Esophagus muscularis mucosa (tissue), 4 donors: ENCODE data around the gene KCNV2. TPM values are rescaled to one million over a fixed set of nuclear protein-coding genes. Genes with fewer than 3 reads are reported as not detected.
A peak's percentile ranks its signal among the peaks of the same experiment; 100 is the strongest.

Source experiments
- DNase-seq: peaks from one replicate; pipeline ENCODE4 v3.0.0-alpha.2; 2017; ENCODE audit errors: extremely low spot score
- H3K27ac ChIP-seq, 4 donors: fragments of 200-600 bp; sonication (generic); replicated peaks in 1 of 4; 1 replicate in 3 of 4; 2 replicates in 1 of 4; pipeline ENCODE4 v1.5.1; 2016 to 2019; ENCODE audit warnings: mild to moderate bottlenecking in 1 of 4
- H3K27me3 ChIP-seq, 4 donors: fragments of 200-600 bp; sonication (generic); one replicate each; pipeline versions ENCODE4 v1.5.1 to v1.6.0; 2016 to 2019
- H3K36me3 ChIP-seq, 4 donors: fragments of 200-600 bp; sonication (generic); one replicate each; pipeline ENCODE4 v1.5.1; 2016 to 2019
- H3K4me1 ChIP-seq, 4 donors: fragments of 200-600 bp; sonication (generic); one replicate each; pipeline ENCODE4 v1.5.1; 2016 to 2019
- H3K4me3 ChIP-seq, 4 donors: fragments of 200-600 bp; sonication (generic); 1 replicate in 2 of 4; 2 replicates in 2 of 4; pipeline ENCODE4 v1.5.1; 2016 to 2019; ENCODE audit warnings: mild to moderate bottlenecking in 4 of 4, moderate library complexity in 1 of 4
- H3K9me3 ChIP-seq, 4 donors: fragments of 200-600 bp; sonication (generic); 1 replicate in 3 of 4; 2 replicates in 1 of 4; pipeline ENCODE4 v1.5.1; 2016 to 2019
- CTCF ChIP-seq, 3 experiments: fragments of 200-600 bp in 2 of 3; fragments of 450-650 bp in 1 of 3; sonication (generic) in 2 of 3; IDR thresholded peaks; one replicate each; pipeline ENCODE4 v1.5.1; 2017 to 2019; ENCODE audit warnings: antibody characterized with exemption in 3 of 3, mild to moderate bottlenecking in 2 of 3, moderate library complexity in 1 of 3
- EP300 ChIP-seq: sonication (generic); formaldehyde crosslinking; IDR thresholded peaks from one replicate; pipeline ENCODE4 v1.6.1; 2017; ENCODE audit warnings: antibody characterized with exemption
- POLR2A ChIP-seq: fragments of 450-650 bp; IDR thresholded peaks from one replicate; pipeline ENCODE4 v1.6.1; 2017; ENCODE audit warnings: antibody characterized with exemption, moderate library complexity, mild to moderate bottlenecking, low read depth
- POLR2AphosphoS5 ChIP-seq, 2 donors: sonication (generic); formaldehyde crosslinking; IDR thresholded peaks; one replicate each; pipeline ENCODE4 v1.6.1; 2017; ENCODE audit warnings: antibody characterized with exemption in 2 of 2
- WGBS: methylation state at CpG from one replicate; pipeline ENCODE4 v1.1.5; 2018; 5-methylcytosine and 5-hydroxymethylcytosine counted together
- intact Hi-C: fragments of 100-400 bp; cut with DNase I; formaldehyde crosslinking; loops from one replicate; pipeline ENCODE4 v1.15.1; 2023
- total RNA-seq, 4 donors: library from RNA; depleted of rRNA; stranded (reverse); fragments of >200 nt; gene quantifications; one replicate each; pipeline versions ENCODE4 v1.1.0 to v1.2.1, GENCODE V29; 2016

KCNV2 gene
- total RNA-seq, 4 donors from 2014 or later: not detected

- no peak overlapping the region for H3K27ac ChIP-seq
- TF ChIP-seq POLR2AphosphoS5 (IDR thresholded peaks at IDR 0.05): no peak
- TF ChIP-seq EP300: no peak
- TF ChIP-seq POLR2A: no peak
- no peak for TF ChIP-seq CTCF (IDR thresholded peaks at IDR 0.05)
- H3K4me3 ChIP-seq: no peak overlapping the region
- no peaks in the 10 kb centered on the region for H3K36me3 ChIP-seq
- intact Hi-C loops: no loop called here
- no peaks in the 10 kb centered on the region for H3K9me3 ChIP-seq
- peaks cover 0 to 8% (median 7%) of the 10 kb centered on the region in 4 donors for H3K4me1 ChIP-seq
- DNase-seq: no peak
- H3K27me3 ChIP-seq: no peaks in the 10 kb centered on the region
- 95% methylated on average over 1 of the region's 1 CpG for WGBS
Measured at GRCh38 chr9:2730971-2731370, 13.7 kb downstream of the KCNV2 start.

DNA sequence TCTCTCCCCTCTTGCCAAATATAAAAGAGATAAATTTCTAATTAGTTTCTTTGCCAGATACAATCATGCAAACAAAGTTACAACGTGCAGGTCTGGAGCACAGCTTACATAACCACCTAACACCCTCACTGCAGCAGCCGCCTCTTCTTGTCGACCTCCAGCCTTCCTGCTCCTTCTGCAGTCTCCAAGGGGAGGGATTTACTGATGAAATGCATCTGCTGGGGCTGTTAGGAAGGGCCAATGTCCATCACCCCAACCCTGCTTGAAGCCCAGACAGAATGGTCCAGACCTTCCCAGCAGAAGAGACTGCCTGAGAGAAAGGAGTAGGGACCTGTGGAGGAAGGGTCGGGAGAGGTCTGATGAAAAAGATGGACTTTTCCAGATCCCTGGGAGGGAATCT, 15.2 kb downstream of the KCNV2 start:
- Histone ChIP-seq H3K27me3 (no peaks in the 10 kb centered on the region), H3K4me1 (peaks cover 0 to 8% (median 7%) of the 10 kb centered on the region in 4 donors), H3K9me3 (no peaks in the 10 kb centered on the region), H3K4me3 (no peak overlapping the region), H3K36me3 (no peaks in the 10 kb centered on the region), H3K27ac (no peak overlapping the region)
- peak; percentile 70 for DNase-seq
- 63% methylated on average over 4 of the region's 4 CpGs for whole genome bisulfite sequencing
- intact Hi-C loops: no loop called here
- TF ChIP-seq CTCF (IDR thresholded peaks at IDR 0.05) (no peak), EP300 (no peak), POLR2A (no peak), POLR2AphosphoS5 (IDR thresholded peaks at IDR 0.05) (no peak)

DNA sequence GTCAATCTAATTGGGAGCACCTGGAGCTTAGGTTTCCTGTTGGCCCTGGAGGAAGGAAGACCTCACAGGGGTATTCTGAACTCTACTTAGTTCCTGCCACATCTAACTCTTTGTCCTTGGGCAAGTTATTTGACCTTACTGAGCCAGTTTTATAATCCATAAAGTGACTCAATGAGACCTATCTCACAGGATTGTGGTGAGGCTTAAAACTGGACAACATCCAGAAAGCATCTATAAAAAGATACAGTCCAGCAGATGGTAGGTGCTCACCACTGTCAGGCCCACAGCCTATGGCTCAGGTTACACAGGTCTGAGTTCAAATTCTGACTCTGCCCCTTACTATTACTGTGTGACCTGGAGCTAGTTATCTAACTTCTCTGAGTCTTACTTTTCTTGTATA, 23.3 kb downstream of the KCNV2 start:
- no peak overlapping the region for H3K4me3 ChIP-seq
- H3K36me3 ChIP-seq: peaks cover 0 to 5% (median 0%) of the 10 kb centered on the region in 4 donors
- H3K9me3 ChIP-seq: no peaks in the 10 kb centered on the region
- DNase-seq: peak; percentile 47
- H3K27me3 ChIP-seq: no peaks in the 10 kb centered on the region
- TF ChIP-seq POLR2AphosphoS5 (IDR thresholded peaks at IDR 0.05) (no peak), CTCF (IDR thresholded peaks at IDR 0.05) (no peak), EP300 (no peak), POLR2A (no peak)
- intact Hi-C loops: no loop called here
- H3K27ac ChIP-seq: no peak overlapping the region
- no peaks in the 10 kb centered on the region for H3K4me1 ChIP-seq

DNA sequence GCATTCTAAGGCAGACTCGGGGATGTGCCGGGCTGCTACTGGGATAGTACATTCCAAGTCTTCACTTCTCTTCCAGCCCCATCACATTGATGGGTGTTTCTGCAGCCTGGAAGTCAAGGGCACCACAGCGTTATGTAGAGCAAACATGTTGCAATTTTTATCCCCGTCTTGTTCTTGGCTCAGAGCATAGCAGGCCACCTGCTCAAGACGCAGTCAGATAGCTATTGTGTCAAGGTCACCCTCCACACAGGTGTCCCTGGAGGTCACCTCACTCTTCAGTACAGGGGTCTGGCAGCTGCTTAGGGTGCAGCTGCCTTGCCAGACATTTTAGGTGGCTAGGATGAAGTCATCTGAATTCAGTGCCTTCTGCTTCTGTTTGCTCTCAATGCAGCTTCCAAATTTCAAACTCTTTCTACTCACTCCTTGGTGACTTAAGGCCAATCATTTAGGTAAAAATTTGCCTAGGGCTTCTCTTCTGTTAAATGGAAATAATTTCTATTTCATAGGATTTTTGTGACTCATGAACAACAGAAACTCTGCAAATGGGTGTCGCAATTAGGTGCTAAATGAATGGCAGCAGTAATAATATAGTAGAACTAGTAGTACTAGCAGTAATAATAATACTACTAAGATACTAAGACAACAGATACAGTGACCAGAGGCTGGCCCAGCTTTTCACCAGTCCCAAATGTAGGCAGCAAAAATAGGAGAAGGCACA, 24.3 kb downstream of the KCNV2 start:
- Histone ChIP-seq H3K9me3 (no peaks in the 10 kb centered on the region), H3K4me3 (no peak overlapping the region), H3K4me1 (no peaks in the 10 kb centered on the region), H3K36me3 (peaks cover 0 to 13% (median 2%) of the 10 kb centered on the region in 4 donors), H3K27me3 (no peaks in the 10 kb centered on the region), H3K27ac (no peak overlapping the region)
- peak; percentile 24 for DNase-seq
- intact Hi-C loops: no loop called here
- TF ChIP-seq EP300 (no peak), POLR2AphosphoS5 (IDR thresholded peaks at IDR 0.05) (no peak), POLR2A (no peak), CTCF (IDR thresholded peaks at IDR 0.05) (no peak)
- 96% methylated on average over 6 of the region's 6 CpGs for WGBS

- Histone ChIP-seq H3K4me3 (no peak overlapping the region), H3K27ac (no peak overlapping the region), H3K27me3 (no peaks in the 10 kb centered on the region), H3K36me3 (peaks cover 0 to 13% (median 2%) of the 10 kb centered on the region in 4 donors), H3K9me3 (no peaks in the 10 kb centered on the region), H3K4me1 (no peaks in the 10 kb centered on the region)
- peak; percentile 64 for DNase-seq
- 93% methylated on average over 7 of the region's 7 CpGs for WGBS
- TF ChIP-seq EP300 (no peak), POLR2A (no peak), CTCF (IDR thresholded peaks at IDR 0.05) (no peak), POLR2AphosphoS5 (IDR thresholded peaks at IDR 0.05) (no peak)
- intact Hi-C loops: no loop called here
Measured at GRCh38 chr9:2742214-2742613, 24.9 kb downstream of the KCNV2 start.
